Measurements from ENCODE around the gene PHF5A. TPM values are rescaled to one million over a fixed set of nuclear protein-coding genes. Genes with fewer than 3 reads are reported as not detected.
"Not testable (repeated sequence)": the region's sequence is repeated elsewhere in the genome, so short reads cannot be mapped to it uniquely, and the experiment has no call there.

The PHF5A gene
- total RNA-seq, 1 experiment from 2014 or later = 69.0 TPM

GRCh38 chr22:41488076-41488475 lies 19.6 kb upstream of the PHF5A start:
- DNase-seq (ENCODE audit: low read depth) = no peak

GRCh38 chr22:41487037-41487935 lies 18.8 kb upstream of the PHF5A start:
- no peak for DNase-seq (ENCODE audit: low read depth)

GRCh38 chr22:41485033-41485432 lies 16.5 kb upstream of the PHF5A start:
- no peak for DNase-seq (ENCODE audit: low read depth)

- DNase-seq (ENCODE audit: low read depth) = peak; percentile 34
Measured at GRCh38 chr22:41482319-41482935, 13.9 kb upstream of the PHF5A start.

- DNase-seq (ENCODE audit: low read depth) = no peak
Measured at GRCh38 chr22:41481925-41482318, 13.4 kb upstream of the PHF5A start.

GRCh38 chr22:41481131-41481830 lies 12.8 kb upstream of the PHF5A start:
- DNase-seq (ENCODE audit: low read depth) = peak; percentile 73

GRCh38 chr22:41480397-41480735 lies 11.9 kb upstream of the PHF5A start:
- DNase-seq (ENCODE audit: low read depth) = peak; percentile 68

GRCh38 chr22:41479671-41480396 lies 11.3 kb upstream of the PHF5A start:
- DNase-seq (ENCODE audit: low read depth) = peak; percentile 69

GRCh38 chr22:41478891-41479521 lies 10.5 kb upstream of the PHF5A start:
- DNase-seq (ENCODE audit: low read depth) = no peak

- no peak for DNase-seq (ENCODE audit: low read depth)
Measured at GRCh38 chr22:41478473-41478872, 10.0 kb upstream of the PHF5A start.

- no peak for DNase-seq (ENCODE audit: low read depth)
Measured at GRCh38 chr22:41474872-41475451, 6.5 kb upstream of the PHF5A start.

GRCh38 chr22:41471568-41471967 lies 3.1 kb upstream of the PHF5A start:
- no peak for DNase-seq (ENCODE audit: low read depth)

GRCh38 chr22:41470886-41471285 lies 2.4 kb upstream of the PHF5A start:
- DNase-seq (ENCODE audit: low read depth) = no peak

GRCh38 chr22:41469218-41469851 lies 843 bp upstream of the PHF5A start:
- DNase-seq (ENCODE audit: low read depth) = peak; percentile 26

- no peak for DNase-seq (ENCODE audit: low read depth)
Measured at GRCh38 chr22:41461901-41462300, 6.6 kb downstream of the PHF5A start.

GRCh38 chr22:41460071-41460470 lies 8.4 kb downstream of the PHF5A start:
- DNase-seq (ENCODE audit: low read depth) = not testable (repeated sequence)

- DNase-seq (ENCODE audit: low read depth) = no peak
Measured at GRCh38 chr22:41459431-41459830, 9.1 kb downstream of the PHF5A start.

GRCh38 chr22:41458161-41458728 lies 10.2 kb downstream of the PHF5A start:
- no peak for DNase-seq (ENCODE audit: low read depth)

- peak; percentile 99 for DNase-seq (ENCODE audit: low read depth)
Measured at GRCh38 chr22:41448189-41448808, 20.2 kb downstream of the PHF5A start.
